A204.1 (cell line): ENCODE data around the gene RSRC1.
"Not testable (repeated sequence)": the region's sequence is repeated elsewhere in the genome, so short reads cannot be mapped to it uniquely, and the experiment has no call there.

Experiments
- FAIRE-seq: peaks from 2 replicates; lab custom pipeline; 2012; peaks lifted over from hg19 to GRCh38; lab: Jason Lieb, UNC

The RSRC1 gene

GRCh38 chr3:158109804-158110657 is at the start of gene RSRC1:
Gene RSRC1, plus strand, starts transcription at chr3:158110089. Its CDS starts 12,016 bp downstream, at chr3:158122105.
- no peak for FAIRE-seq

GRCh38 chr3:158065574-158065973 is 44.3 kb upstream of the RSRC1 start:
- FAIRE-seq = not testable (repeated sequence)

GRCh38 chr3:158072790-158073189 is 37.1 kb upstream of the RSRC1 start:
- FAIRE-seq = no peak

- FAIRE-seq = no peak
These were observed 35.3 kb upstream of the RSRC1 start for GRCh38 chr3:158074591-158074990.

GRCh38 chr3:158079599-158079998 is 30.3 kb upstream of the RSRC1 start:
- peak; percentile 43 for FAIRE-seq

- no peak for FAIRE-seq
These were observed 25.2 kb upstream of the RSRC1 start for GRCh38 chr3:158084651-158085050.

- no peak for FAIRE-seq
These were observed 24.5 kb upstream of the RSRC1 start for GRCh38 chr3:158085358-158085757.

GRCh38 chr3:158085931-158086330 is 24.0 kb upstream of the RSRC1 start:
- no peak for FAIRE-seq

GRCh38 chr3:158086361-158086760 is 23.5 kb upstream of the RSRC1 start:
- FAIRE-seq = no peak

- FAIRE-seq = no peak
These were observed 23.1 kb upstream of the RSRC1 start for GRCh38 chr3:158086776-158087175.

- FAIRE-seq = no peak
These were observed 18.4 kb upstream of the RSRC1 start for GRCh38 chr3:158091531-158091930.

- no peak for FAIRE-seq
These were observed 16.4 kb upstream of the RSRC1 start for GRCh38 chr3:158093526-158093925.

GRCh38 chr3:158094235-158095110 is 15.4 kb upstream of the RSRC1 start:
- FAIRE-seq = no peak

GRCh38 chr3:158095111-158095813 is 14.6 kb upstream of the RSRC1 start:
- no peak for FAIRE-seq

GRCh38 chr3:158095814-158096704 is 13.8 kb upstream of the RSRC1 start:
- no peak for FAIRE-seq

- FAIRE-seq = no peak
These were observed 12.8 kb upstream of the RSRC1 start for GRCh38 chr3:158097081-158097592.

GRCh38 chr3:158097593-158098308 is 12.1 kb upstream of the RSRC1 start:
- FAIRE-seq = no peak

GRCh38 chr3:158098309-158098639 is 11.6 kb upstream of the RSRC1 start:
- no peak for FAIRE-seq

- no peak for FAIRE-seq
These were observed 11.0 kb upstream of the RSRC1 start for GRCh38 chr3:158098834-158099424.

GRCh38 chr3:158100681-158101080 is 9.2 kb upstream of the RSRC1 start:
- FAIRE-seq = no peak
